Liver (tissue), 9 donors: Measurements from ENCODE around the gene TMEM178B. TPM values are rescaled to one million over a fixed set of nuclear protein-coding genes. Genes with fewer than 3 reads are reported as not detected.

Source experiments
- DNase-seq: peaks from one replicate; pipeline ENCODE4 v3.0.0-alpha.2; 2017; ENCODE audit warnings: low spot score
- H3K27ac ChIP-seq, 2 donors: one replicate each; pipeline ENCODE4 v1.7.0; 2013; ENCODE audit warnings: inconsistent platforms in 2 of 2, low read length in 2 of 2, control low read depth in 1 of 2, low read depth in 1 of 2, mild to moderate bottlenecking in 1 of 2
- H3K27me3 ChIP-seq, 4 donors: one replicate each; pipeline versions ENCODE4 v1.6.1 to v1.7.0; 2013; ENCODE audit warnings: low read length in 3 of 4, inconsistent platforms in 1 of 4, mild to moderate bottlenecking in 1 of 4, moderate library complexity in 1 of 4; ENCODE audit not compliant: control insufficient read depth in 4 of 4, insufficient read depth in 4 of 4
- H3K36me3 ChIP-seq, 4 donors: one replicate each; pipeline versions ENCODE4 v1.6.1 to v1.7.0; 2013; ENCODE audit warnings: low read length in 3 of 4, mild to moderate bottlenecking in 3 of 4, low read depth in 1 of 4, moderate library complexity in 1 of 4; ENCODE audit not compliant: control insufficient read depth in 4 of 4, insufficient read depth in 3 of 4
- H3K4me1 ChIP-seq, 4 donors: one replicate each; pipeline versions ENCODE4 v1.6.1 to v1.7.0; 2013; ENCODE audit warnings: low read length in 3 of 4, mild to moderate bottlenecking in 3 of 4, moderate library complexity in 1 of 4; ENCODE audit not compliant: control insufficient read depth in 4 of 4, insufficient read depth in 4 of 4
- H3K4me3 ChIP-seq, 3 donors: one replicate each; pipeline versions ENCODE4 v1.6.1 to v1.7.0; 2013; ENCODE audit warnings: low read length in 3 of 3, control low read depth in 1 of 3, low read depth in 1 of 3, mild to moderate bottlenecking in 1 of 3
- H3K9ac ChIP-seq, 2 donors: one replicate each; pipeline ENCODE4 v1.7.0; 2013; ENCODE audit warnings: low read length in 2 of 2, mild to moderate bottlenecking in 2 of 2, moderate library complexity in 2 of 2, control low read depth in 1 of 2, low read depth in 1 of 2
- H3K9me3 ChIP-seq, 4 donors: one replicate each; pipeline versions ENCODE4 v1.6.1 to v1.7.0; 2013; ENCODE audit warnings: low read length in 3 of 4; ENCODE audit not compliant: control insufficient read depth in 4 of 4
- EGR1 ChIP-seq, 2 donors: IDR thresholded peaks; 2 replicates each; pipeline ENCODE4 v1.6.1; 2016 to 2018; ENCODE audit warnings: antibody characterized with exemption in 2 of 2, low read depth in 2 of 2
- FOXA1 ChIP-seq: IDR thresholded peaks from 2 replicates; pipeline ENCODE4 v1.6.1; 2016; ENCODE audit warnings: antibody characterized with exemption
- FOXA2 ChIP-seq: IDR thresholded peaks from 2 replicates; pipeline ENCODE4 v1.6.1; 2016; ENCODE audit warnings: antibody characterized with exemption
- GABPA ChIP-seq, 2 donors: IDR thresholded peaks in 1 of 2; conservative IDR thresholded peaks in 1 of 2; 2 replicates each; pipeline ENCODE4 v1.6.1; 2016; ENCODE audit warnings: antibody characterized with exemption in 2 of 2, mild to moderate bottlenecking in 1 of 2, moderate library complexity in 1 of 2
- HNF4A ChIP-seq, 2 donors: conservative IDR thresholded peaks; 2 replicates each; pipeline ENCODE4 v1.6.1; 2016; ENCODE audit warnings: antibody characterized with exemption in 2 of 2, mild to moderate bottlenecking in 2 of 2
- HNF4G ChIP-seq: IDR thresholded peaks from 2 replicates; pipeline ENCODE4 v1.6.1; 2016; ENCODE audit warnings: antibody characterized with exemption
- JUND ChIP-seq, 2 donors: IDR thresholded peaks; 2 replicates each; pipeline ENCODE4 v1.6.1; 2016; ENCODE audit warnings: antibody characterized with exemption in 2 of 2
- NR2F2 ChIP-seq: IDR thresholded peaks from 2 replicates; pipeline ENCODE4 v1.6.1; 2016; ENCODE audit warnings: antibody characterized with exemption
- RAD21 ChIP-seq, 2 donors: IDR thresholded peaks; 2 replicates each; pipeline ENCODE4 v1.6.1; 2016; ENCODE audit warnings: antibody characterized with exemption in 2 of 2, mild to moderate bottlenecking in 2 of 2
- RXRA ChIP-seq, 2 donors: IDR thresholded peaks; 2 replicates each; pipeline ENCODE4 v1.6.1; 2017 to 2018; ENCODE audit warnings: antibody characterized with exemption in 2 of 2, mild to moderate bottlenecking in 1 of 2
- SP1 ChIP-seq: IDR thresholded peaks from 2 replicates; pipeline ENCODE4 v1.6.1; 2018; ENCODE audit warnings: antibody characterized with exemption, mild to moderate bottlenecking
- TAF1 ChIP-seq: conservative IDR thresholded peaks from 2 replicates; pipeline ENCODE4 v1.6.1; 2016; ENCODE audit warnings: antibody characterized with exemption, mild to moderate bottlenecking
- YY1 ChIP-seq: IDR thresholded peaks from 2 replicates; pipeline ENCODE4 v1.6.1; 2016; ENCODE audit warnings: antibody characterized with exemption, mild to moderate bottlenecking
- WGBS: extraction: QIAGEN DNeasy Blood & Tissue Kit; methylation state at CpG from one replicate; pipeline ENCODE4 v1.1.7; 2013; 5-methylcytosine and 5-hydroxymethylcytosine counted together
- polyA plus RNA-seq, 2 donors: library from polyadenylated mRNA; stranded (reverse) in 1 of 2; unstranded in 1 of 2; fragments of 200-250 nt in 1 of 2; fragments of >200 nt in 1 of 2; fragmentation: Nextera tagmentation in 1 of 2; extraction: Ambion mirVana in 1 of 2; gene quantifications; one replicate each; pipeline versions ENCODE4 v1.2.1 to v1.2.3, GENCODE V29; 2013 to 2015
- total RNA-seq, 2 donors: library from RNA; depleted of rRNA; stranded (reverse); fragments of >200 nt; gene quantifications; one replicate each; pipeline ENCODE4 v1.2.3, GENCODE V29; 2014
- TF ChIP-seq, protein P1 (sequence below): IDR thresholded peaks from 2 replicates; pipeline ENCODE4 v1.6.1; 2016; ENCODE audit warnings: antibody characterized with exemption, mild to moderate bottlenecking
- TF ChIP-seq, protein P2 (sequence below): IDR thresholded peaks from 2 replicates; pipeline ENCODE4 v1.6.1; 2016; ENCODE audit warnings: antibody characterized with exemption
- TF ChIP-seq, protein P3 (sequence below): fragments of 150-350 bp; IDR thresholded peaks from 2 replicates; pipeline ENCODE4 v1.5.1; 2017; ENCODE audit warnings: improper control_type of control experiment, low read depth, low read length; ENCODE audit not compliant: missing input control
- TF ChIP-seq, protein P4 (sequence below): IDR thresholded peaks from 2 replicates; pipeline ENCODE4 v1.6.1; 2016; ENCODE audit warnings: antibody characterized with exemption
- donor health status: healthy.
- donor health status: healthy.
- donor health status: healthy.
- donor health status: healthy.
- donor health status: healthy.

TMEM178B gene
- total and polyA plus RNA-seq, 4 donors: under 0.01 to 0.02 (median under 0.01) TPM; not detected in 1

DNA sequence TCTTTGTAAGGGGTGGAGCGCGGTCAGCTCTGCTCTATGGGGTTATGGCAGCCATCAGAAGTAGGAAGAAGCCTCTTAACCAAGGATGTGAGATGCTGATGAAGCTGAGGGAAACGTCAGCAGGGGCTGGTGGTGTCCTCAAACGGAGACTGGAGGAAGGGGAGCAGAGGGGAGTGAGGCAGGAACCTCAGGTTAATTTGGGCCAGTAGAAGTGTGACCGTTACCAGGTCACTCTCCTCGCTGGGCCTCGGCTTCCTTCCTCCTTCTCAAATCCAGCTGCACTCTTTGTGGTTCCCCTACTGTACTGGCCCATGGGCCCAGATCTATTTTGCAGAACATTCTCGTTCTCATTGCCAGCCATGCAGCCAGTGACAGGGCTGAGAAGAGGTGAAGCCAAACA is 169.5 kb downstream of the TMEM178B start:
- H3K9ac ChIP-seq: no peak overlapping the region
- no peak overlapping the region for H3K27ac ChIP-seq
- no peak for DNase-seq
- H3K4me1 ChIP-seq: no peaks in the 10 kb centered on the region
- H3K9me3 ChIP-seq: no peaks in the 10 kb centered on the region
- WGBS: 76% methylated on average over 8 of the region's 8 CpGs
- TF ChIP-seq EGR1 (IDR thresholded peaks at IDR 0.05; ENCODE audit: low read depth in 2 of 2) (no peak), HNF4G (no peak), TAF1 (no peak), FOXA1 (no peak), RXRA (IDR thresholded peaks at IDR 0.05) (no peak), GABPA (IDR thresholded peaks at IDR 0.05 in 1 of 2, conservative IDR thresholded peaks at IDR 0.05 in 1 of 2) (no peak), RAD21 (IDR thresholded peaks at IDR 0.05) (no peak), NR2F2 (no peak), JUND (IDR thresholded peaks at IDR 0.05) (no peak), HNF4A (conservative IDR thresholded peaks at IDR 0.05) (no peak), FOXA2 (no peak), YY1 (no peak)
- TF ChIP-seq, protein P1, sequence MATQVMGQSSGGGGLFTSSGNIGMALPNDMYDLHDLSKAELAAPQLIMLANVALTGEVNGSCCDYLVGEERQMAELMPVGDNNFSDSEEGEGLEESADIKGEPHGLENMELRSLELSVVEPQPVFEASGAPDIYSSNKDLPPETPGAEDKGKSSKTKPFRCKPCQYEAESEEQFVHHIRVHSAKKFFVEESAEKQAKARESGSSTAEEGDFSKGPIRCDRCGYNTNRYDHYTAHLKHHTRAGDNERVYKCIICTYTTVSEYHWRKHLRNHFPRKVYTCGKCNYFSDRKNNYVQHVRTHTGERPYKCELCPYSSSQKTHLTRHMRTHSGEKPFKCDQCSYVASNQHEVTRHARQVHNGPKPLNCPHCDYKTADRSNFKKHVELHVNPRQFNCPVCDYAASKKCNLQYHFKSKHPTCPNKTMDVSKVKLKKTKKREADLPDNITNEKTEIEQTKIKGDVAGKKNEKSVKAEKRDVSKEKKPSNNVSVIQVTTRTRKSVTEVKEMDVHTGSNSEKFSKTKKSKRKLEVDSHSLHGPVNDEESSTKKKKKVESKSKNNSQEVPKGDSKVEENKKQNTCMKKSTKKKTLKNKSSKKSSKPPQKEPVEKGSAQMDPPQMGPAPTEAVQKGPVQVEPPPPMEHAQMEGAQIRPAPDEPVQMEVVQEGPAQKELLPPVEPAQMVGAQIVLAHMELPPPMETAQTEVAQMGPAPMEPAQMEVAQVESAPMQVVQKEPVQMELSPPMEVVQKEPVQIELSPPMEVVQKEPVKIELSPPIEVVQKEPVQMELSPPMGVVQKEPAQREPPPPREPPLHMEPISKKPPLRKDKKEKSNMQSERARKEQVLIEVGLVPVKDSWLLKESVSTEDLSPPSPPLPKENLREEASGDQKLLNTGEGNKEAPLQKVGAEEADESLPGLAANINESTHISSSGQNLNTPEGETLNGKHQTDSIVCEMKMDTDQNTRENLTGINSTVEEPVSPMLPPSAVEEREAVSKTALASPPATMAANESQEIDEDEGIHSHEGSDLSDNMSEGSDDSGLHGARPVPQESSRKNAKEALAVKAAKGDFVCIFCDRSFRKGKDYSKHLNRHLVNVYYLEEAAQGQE: no peak
- TF ChIP-seq, protein P2, sequence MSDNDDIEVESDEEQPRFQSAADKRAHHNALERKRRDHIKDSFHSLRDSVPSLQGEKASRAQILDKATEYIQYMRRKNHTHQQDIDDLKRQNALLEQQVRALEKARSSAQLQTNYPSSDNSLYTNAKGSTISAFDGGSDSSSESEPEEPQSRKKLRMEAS: no peak
- TF ChIP-seq, protein P3, sequence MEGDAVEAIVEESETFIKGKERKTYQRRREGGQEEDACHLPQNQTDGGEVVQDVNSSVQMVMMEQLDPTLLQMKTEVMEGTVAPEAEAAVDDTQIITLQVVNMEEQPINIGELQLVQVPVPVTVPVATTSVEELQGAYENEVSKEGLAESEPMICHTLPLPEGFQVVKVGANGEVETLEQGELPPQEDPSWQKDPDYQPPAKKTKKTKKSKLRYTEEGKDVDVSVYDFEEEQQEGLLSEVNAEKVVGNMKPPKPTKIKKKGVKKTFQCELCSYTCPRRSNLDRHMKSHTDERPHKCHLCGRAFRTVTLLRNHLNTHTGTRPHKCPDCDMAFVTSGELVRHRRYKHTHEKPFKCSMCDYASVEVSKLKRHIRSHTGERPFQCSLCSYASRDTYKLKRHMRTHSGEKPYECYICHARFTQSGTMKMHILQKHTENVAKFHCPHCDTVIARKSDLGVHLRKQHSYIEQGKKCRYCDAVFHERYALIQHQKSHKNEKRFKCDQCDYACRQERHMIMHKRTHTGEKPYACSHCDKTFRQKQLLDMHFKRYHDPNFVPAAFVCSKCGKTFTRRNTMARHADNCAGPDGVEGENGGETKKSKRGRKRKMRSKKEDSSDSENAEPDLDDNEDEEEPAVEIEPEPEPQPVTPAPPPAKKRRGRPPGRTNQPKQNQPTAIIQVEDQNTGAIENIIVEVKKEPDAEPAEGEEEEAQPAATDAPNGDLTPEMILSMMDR: no peak
- TF ChIP-seq, protein P4, sequence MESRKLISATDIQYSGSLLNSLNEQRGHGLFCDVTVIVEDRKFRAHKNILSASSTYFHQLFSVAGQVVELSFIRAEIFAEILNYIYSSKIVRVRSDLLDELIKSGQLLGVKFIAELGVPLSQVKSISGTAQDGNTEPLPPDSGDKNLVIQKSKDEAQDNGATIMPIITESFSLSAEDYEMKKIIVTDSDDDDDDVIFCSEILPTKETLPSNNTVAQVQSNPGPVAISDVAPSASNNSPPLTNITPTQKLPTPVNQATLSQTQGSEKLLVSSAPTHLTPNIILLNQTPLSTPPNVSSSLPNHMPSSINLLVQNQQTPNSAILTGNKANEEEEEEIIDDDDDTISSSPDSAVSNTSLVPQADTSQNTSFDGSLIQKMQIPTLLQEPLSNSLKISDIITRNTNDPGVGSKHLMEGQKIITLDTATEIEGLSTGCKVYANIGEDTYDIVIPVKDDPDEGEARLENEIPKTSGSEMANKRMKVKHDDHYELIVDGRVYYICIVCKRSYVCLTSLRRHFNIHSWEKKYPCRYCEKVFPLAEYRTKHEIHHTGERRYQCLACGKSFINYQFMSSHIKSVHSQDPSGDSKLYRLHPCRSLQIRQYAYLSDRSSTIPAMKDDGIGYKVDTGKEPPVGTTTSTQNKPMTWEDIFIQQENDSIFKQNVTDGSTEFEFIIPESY: no peak
- peaks cover 0 to 3% (median 0%) of the 10 kb centered on the region in 4 donors for H3K27me3 ChIP-seq
- no peaks in the 10 kb centered on the region for H3K36me3 ChIP-seq
- no peak overlapping the region for H3K4me3 ChIP-seq

DNA sequence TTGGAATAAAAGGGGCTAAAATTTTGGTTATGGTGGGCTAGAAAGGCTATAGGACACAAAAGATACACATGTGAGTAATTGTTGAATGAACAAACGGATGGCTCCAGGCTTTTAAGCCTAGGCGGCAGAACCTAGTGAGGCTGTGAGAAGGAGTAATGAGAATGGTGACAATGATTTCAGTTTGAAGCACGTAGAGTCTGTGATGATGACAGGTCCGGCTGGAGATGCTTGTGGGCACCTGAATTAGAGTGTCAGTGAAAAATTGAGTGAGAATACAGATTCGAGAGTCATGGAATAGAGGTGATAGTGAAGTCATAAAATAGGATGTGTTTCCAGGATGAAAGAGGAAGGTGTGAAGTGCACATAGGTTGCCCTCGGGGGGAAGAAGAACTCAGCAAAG is 170.6 kb downstream of the TMEM178B start:
- H3K9me3 ChIP-seq: no peaks in the 10 kb centered on the region
- DNase-seq: no peak
- H3K4me1 ChIP-seq: no peaks in the 10 kb centered on the region
- H3K27ac ChIP-seq: no peak overlapping the region
- no peak overlapping the region for H3K9ac ChIP-seq
- H3K4me3 ChIP-seq: no peak overlapping the region
- WGBS: 75% methylated on average over 6 of the region's 6 CpGs
- peaks cover 0 to 3% (median 0%) of the 10 kb centered on the region in 4 donors for H3K27me3 ChIP-seq
- no peaks in the 10 kb centered on the region for H3K36me3 ChIP-seq
- TF ChIP-seq, protein P2: no peak
- TF ChIP-seq SP1: no peak
- TF ChIP-seq FOXA2: no peak
- no peak for TF ChIP-seq FOXA1
- TF ChIP-seq YY1: no peak
- TF ChIP-seq, protein P3: no peak
- no peak for TF ChIP-seq RXRA (IDR thresholded peaks at IDR 0.05)
